ENCODE measurements around the gene USH1G.

Gene USH1G

DNA sequence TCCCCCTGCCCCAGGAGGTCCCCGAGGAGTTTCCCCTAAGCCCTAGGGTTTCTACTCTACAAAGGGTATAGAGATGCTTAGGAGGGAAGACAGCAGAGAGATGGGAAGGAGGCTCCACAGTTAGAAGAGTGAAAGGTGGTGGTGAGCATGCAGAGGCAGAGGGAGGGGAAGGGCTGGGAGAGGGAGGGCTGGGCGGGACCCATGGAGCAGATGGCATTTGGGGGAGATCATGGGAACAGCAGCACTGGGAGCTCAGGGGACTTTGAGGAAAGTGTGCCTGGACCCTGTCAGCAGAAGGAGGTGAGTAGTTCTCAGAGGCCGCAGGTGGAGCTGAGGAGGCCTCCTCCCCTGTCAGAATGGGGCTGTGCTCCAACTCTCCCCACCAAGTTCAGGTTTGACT lies 12.0 kb upstream of the USH1G start:
- Histone ChIP-seq H3K27ac (ENCODE audit: low read length) (no peak overlapping the region), H3K36me3 (replicated peaks; ENCODE audit: insufficient read depth, low read length) (no peaks in the 10 kb centered on the region), H3K4me2 (ENCODE audit: low read depth, low read length) (no peak overlapping the region), H3K27me3 (replicated peaks; ENCODE audit: insufficient read depth, low read length) (peaks cover 91% of the 10 kb centered on the region), H3F3A (ENCODE audit: insufficient read depth, low read length) (no peaks in the 10 kb centered on the region), H3K9me2 (replicated peaks; ENCODE audit: insufficient read depth, low read length) (no peaks in the 10 kb centered on the region), H3K4me1 (ENCODE audit: low read length) (no peaks in the 10 kb centered on the region), H2AFZ (ENCODE audit: low read length) (no peak overlapping the region), H3K4me3 (ENCODE audit: low read length) (no peak overlapping the region), H3K9ac (ENCODE audit: low read length) (no peak overlapping the region), H4K20me1 (ENCODE audit: insufficient read depth, low read length) (no peaks in the 10 kb centered on the region), H3K9me3 (replicated peaks; ENCODE audit: insufficient read depth, low read length) (no peaks in the 10 kb centered on the region), H3K79me2 (ENCODE audit: low read length) (no peaks in the 10 kb centered on the region)
- no peak for DNase-seq
- TF ChIP-seq, protein P1, sequence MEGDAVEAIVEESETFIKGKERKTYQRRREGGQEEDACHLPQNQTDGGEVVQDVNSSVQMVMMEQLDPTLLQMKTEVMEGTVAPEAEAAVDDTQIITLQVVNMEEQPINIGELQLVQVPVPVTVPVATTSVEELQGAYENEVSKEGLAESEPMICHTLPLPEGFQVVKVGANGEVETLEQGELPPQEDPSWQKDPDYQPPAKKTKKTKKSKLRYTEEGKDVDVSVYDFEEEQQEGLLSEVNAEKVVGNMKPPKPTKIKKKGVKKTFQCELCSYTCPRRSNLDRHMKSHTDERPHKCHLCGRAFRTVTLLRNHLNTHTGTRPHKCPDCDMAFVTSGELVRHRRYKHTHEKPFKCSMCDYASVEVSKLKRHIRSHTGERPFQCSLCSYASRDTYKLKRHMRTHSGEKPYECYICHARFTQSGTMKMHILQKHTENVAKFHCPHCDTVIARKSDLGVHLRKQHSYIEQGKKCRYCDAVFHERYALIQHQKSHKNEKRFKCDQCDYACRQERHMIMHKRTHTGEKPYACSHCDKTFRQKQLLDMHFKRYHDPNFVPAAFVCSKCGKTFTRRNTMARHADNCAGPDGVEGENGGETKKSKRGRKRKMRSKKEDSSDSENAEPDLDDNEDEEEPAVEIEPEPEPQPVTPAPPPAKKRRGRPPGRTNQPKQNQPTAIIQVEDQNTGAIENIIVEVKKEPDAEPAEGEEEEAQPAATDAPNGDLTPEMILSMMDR (IDR thresholded peaks at IDR 0.05; ENCODE audit: low read length) = no peak
- TF ChIP-seq EZH2phosphoT487 (IDR thresholded peaks at IDR 0.05; ENCODE audit: low read length) (no peak), EZH2 (optimal IDR thresholded peaks at IDR 0.05; ENCODE audit: low read depth, low read length) (no peak)

DNA sequence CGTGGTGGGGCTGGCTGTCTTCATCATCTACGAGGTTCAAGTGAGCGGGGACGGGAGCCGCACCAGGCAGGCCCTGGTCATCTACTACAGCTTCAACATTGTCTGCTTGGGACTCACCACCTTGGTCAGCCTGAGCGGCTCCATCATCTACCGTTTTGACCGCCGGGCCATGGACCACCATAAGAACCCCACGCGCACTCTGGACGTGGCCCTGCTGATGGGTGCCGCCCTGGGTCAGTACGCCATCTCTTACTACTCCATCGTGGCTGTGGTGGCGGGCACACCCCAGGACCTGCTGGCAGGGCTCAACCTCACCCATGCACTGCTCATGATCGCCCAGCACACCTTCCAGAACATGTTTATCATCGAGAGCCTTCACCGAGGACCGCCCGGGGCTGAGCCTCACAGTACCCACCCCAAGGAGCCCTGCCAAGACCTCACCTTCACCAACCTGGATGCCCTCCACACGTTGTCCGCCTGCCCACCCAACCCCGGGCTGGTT lies 7.5 kb upstream of the USH1G start:
- Histone ChIP-seq H3K9me2 (replicated peaks; ENCODE audit: insufficient read depth, low read length) (no peaks in the 10 kb centered on the region), H3K9me3 (replicated peaks; ENCODE audit: insufficient read depth, low read length) (no peaks in the 10 kb centered on the region), H4K20me1 (ENCODE audit: insufficient read depth, low read length) (no peaks in the 10 kb centered on the region), H2AFZ (ENCODE audit: low read length) (no peak overlapping the region), H3F3A (ENCODE audit: insufficient read depth, low read length) (no peaks in the 10 kb centered on the region), H3K4me1 (ENCODE audit: low read length) (no peaks in the 10 kb centered on the region), H3K4me2 (ENCODE audit: low read depth, low read length) (no peak overlapping the region), H3K36me3 (replicated peaks; ENCODE audit: insufficient read depth, low read length) (no peaks in the 10 kb centered on the region), H3K27ac (ENCODE audit: low read length) (no peak overlapping the region), H3K9ac (ENCODE audit: low read length) (no peak overlapping the region), H3K79me2 (ENCODE audit: low read length) (no peaks in the 10 kb centered on the region), H3K27me3 (replicated peaks; ENCODE audit: insufficient read depth, low read length) (peaks cover 91% of the 10 kb centered on the region), H3K4me3 (ENCODE audit: low read length) (no peak overlapping the region)
- no peak for DNase-seq
- no peak for TF ChIP-seq EZH2 (optimal IDR thresholded peaks at IDR 0.05; ENCODE audit: low read depth, low read length)
- TF ChIP-seq, protein P1 (IDR thresholded peaks at IDR 0.05; ENCODE audit: low read length) = no peak
- TF ChIP-seq EZH2phosphoT487 (IDR thresholded peaks at IDR 0.05; ENCODE audit: low read length) = no peak

DNA sequence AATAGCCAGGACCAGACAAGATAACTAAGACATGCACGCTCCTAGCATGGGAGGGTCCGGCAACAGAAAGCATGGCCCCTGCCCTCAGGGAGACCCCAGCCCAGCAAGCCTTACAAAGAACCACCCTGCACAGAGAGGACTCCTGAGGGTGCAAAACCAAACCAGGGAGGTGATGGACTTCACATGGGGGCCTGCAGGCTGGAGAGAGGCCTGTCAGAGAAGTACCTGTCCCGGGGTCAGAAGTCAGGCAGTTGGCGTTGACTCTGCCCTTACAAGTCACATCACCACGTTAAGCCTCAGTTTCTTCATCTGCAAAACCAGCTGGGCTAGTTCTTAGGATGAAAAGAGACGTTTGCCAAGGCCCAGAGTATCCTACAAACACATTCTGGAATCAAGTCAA lies 5.7 kb upstream of the USH1G start:
- Histone ChIP-seq H3K4me1 (ENCODE audit: low read length) (no peaks in the 10 kb centered on the region), H3K9me2 (replicated peaks; ENCODE audit: insufficient read depth, low read length) (no peaks in the 10 kb centered on the region), H3K27ac (ENCODE audit: low read length) (no peak overlapping the region), H4K20me1 (ENCODE audit: insufficient read depth, low read length) (no peaks in the 10 kb centered on the region; the same call in 1 of the 2 replicates), H3K9ac (ENCODE audit: low read length) (no peak overlapping the region), H3K79me2 (ENCODE audit: low read length) (no peaks in the 10 kb centered on the region), H3F3A (ENCODE audit: insufficient read depth, low read length) (no peaks in the 10 kb centered on the region), H3K4me2 (ENCODE audit: low read depth, low read length) (no peak overlapping the region), H3K36me3 (replicated peaks; ENCODE audit: insufficient read depth, low read length) (no peaks in the 10 kb centered on the region), H3K27me3 (replicated peaks; ENCODE audit: insufficient read depth, low read length) (peaks cover 91% of the 10 kb centered on the region), H2AFZ (ENCODE audit: low read length) (no peak overlapping the region), H3K4me3 (ENCODE audit: low read length) (no peak overlapping the region), H3K9me3 (replicated peaks; ENCODE audit: insufficient read depth, low read length) (no peaks in the 10 kb centered on the region)
- TF ChIP-seq EZH2phosphoT487 (IDR thresholded peaks at IDR 0.05; ENCODE audit: low read length) (no peak), EZH2 (optimal IDR thresholded peaks at IDR 0.05; ENCODE audit: low read depth, low read length) (no peak)
- TF ChIP-seq, protein P1 (IDR thresholded peaks at IDR 0.05; ENCODE audit: low read length) = no peak
- DNase-seq = no peak

Data from MM.1S (cell line).